SK-N-MC (cell line): ENCODE measurements around the gene EXOC3.

Experiments used
- EZH2 ChIP-seq: fragments of 200-600 bp; sonication (generic); IDR thresholded peaks from one replicate; pipeline ENCODE4 v1.6.1; 2017; ENCODE audit warnings: antibody characterized with exemption
- POLR2AphosphoS5 ChIP-seq: IDR thresholded peaks from 2 replicates; pipeline ENCODE4 v1.6.1; 2012; ENCODE audit warnings: mild to moderate bottlenecking, low read depth, low read length, borderline replicate concordance

DNA sequence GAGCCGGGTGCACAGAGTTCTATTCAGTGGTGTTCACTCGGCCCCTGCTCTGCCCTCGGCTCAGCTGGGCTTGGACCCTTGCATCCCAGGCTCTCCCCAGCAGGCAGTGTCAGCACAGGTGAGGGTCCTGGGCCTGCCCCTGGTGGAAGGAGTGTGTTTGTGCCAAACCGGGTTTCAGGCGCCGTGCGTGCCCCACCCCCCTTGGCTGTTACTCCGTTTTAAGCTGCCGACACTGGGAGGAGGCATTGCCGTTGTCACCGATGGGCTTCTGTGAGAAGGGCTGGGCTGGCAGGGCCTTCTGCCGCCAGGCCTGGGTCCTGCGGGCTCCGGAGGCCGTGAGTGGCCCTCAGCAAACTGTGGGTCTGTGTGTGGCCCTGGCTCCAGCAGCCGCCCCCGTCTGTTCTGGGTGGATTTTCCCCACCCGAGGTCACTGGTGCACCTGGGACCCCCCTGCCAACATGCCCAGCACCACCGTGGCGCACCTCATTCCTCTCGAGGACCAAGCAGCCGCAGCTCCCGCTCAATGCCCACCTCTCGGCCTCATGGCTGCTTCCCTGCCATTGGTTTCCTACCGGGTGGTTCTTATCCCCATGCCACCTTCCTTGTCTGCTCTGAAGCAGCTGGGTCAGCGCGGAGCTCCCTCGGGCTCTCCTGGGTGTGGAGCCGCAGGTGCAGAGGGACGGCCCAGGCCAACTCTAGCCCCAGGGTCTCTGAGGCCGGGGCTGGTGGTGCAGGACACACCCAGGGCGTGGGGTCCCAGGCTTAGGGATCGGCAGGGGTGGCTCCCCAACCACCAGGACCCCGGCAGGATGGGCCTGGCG lies 44.3 kb upstream of the EXOC3 start:
- TF ChIP-seq POLR2AphosphoS5 (no peak), EZH2 (no peak)
